Measurements from ENCODE around the gene DIS3L2. TPM values are rescaled to one million over a fixed set of nuclear protein-coding genes. Genes with fewer than 3 reads are reported as not detected.

The DIS3L2 gene
- total RNA-seq, 1 donor from 2014 or later = 32.2 TPM

- no peaks in the 10 kb centered on the region for H3K9me3 ChIP-seq
- no peak overlapping the region for H3K27ac ChIP-seq
- H3K4me1 ChIP-seq = peaks cover 4% of the 10 kb centered on the region
- peaks cover 0 to 5% of the 10 kb centered on the region in 2 donors for H3K36me3 ChIP-seq
- no peak overlapping the region for H3K4me3 ChIP-seq
- intact Hi-C loops (cut with DNase I) = no loop called here
- H3K27me3 ChIP-seq = no peaks in the 10 kb centered on the region
- TF ChIP-seq POLR2AphosphoS5 (IDR thresholded peaks at IDR 0.05; ENCODE audit: insufficient read depth in 1 of 2, low read depth in 1 of 2) = no peak
- TF ChIP-seq CTCF (IDR thresholded peaks at IDR 0.05) = no peak
- no peak for TF ChIP-seq POLR2A (IDR thresholded peaks at IDR 0.05)
- no peak for DNase-seq (ENCODE audit: extremely low spot score in 2 of 2)
Measured at GRCh38 chr2:232276084-232276732, 314.7 kb downstream of the DIS3L2 start.

GRCh38 chr2:232276733-232277313 lies 315.3 kb downstream of the DIS3L2 start:
- intact Hi-C loops (cut with DNase I) = no loop called here
- H3K4me1 ChIP-seq = peaks cover 4% of the 10 kb centered on the region
- no peaks in the 10 kb centered on the region for H3K27me3 ChIP-seq
- no peaks in the 10 kb centered on the region for H3K9me3 ChIP-seq
- H3K36me3 ChIP-seq = peaks cover 0 to 5% of the 10 kb centered on the region in 2 donors
- H3K4me3 ChIP-seq = no peak overlapping the region
- DNase-seq (ENCODE audit: extremely low spot score in 2 of 2) = no peak
- no peak overlapping the region for H3K27ac ChIP-seq
- TF ChIP-seq POLR2A (IDR thresholded peaks at IDR 0.05) (no peak), CTCF (IDR thresholded peaks at IDR 0.05) (no peak), POLR2AphosphoS5 (IDR thresholded peaks at IDR 0.05; ENCODE audit: insufficient read depth in 1 of 2, low read depth in 1 of 2) (no peak)

GRCh38 chr2:232278534-232278933 lies 317.0 kb downstream of the DIS3L2 start:
- H3K9me3 ChIP-seq = no peaks in the 10 kb centered on the region
- no peak for DNase-seq (ENCODE audit: extremely low spot score in 2 of 2)
- no peak overlapping the region for H3K27ac ChIP-seq
- H3K4me1 ChIP-seq = peaks cover 3% of the 10 kb centered on the region
- no peak overlapping the region for H3K4me3 ChIP-seq
- H3K36me3 ChIP-seq = peaks cover 0 to 5% of the 10 kb centered on the region in 2 donors
- TF ChIP-seq POLR2AphosphoS5 (IDR thresholded peaks at IDR 0.05; ENCODE audit: insufficient read depth in 1 of 2, low read depth in 1 of 2) (no peak), CTCF (IDR thresholded peaks at IDR 0.05) (no peak), POLR2A (IDR thresholded peaks at IDR 0.05) (no peak)
- intact Hi-C loops (cut with DNase I) = no loop called here
- no peaks in the 10 kb centered on the region for H3K27me3 ChIP-seq

- no peak for DNase-seq (ENCODE audit: extremely low spot score in 2 of 2)
- peaks cover 0 to 5% of the 10 kb centered on the region in 2 donors for H3K36me3 ChIP-seq
- no peak for TF ChIP-seq CTCF (IDR thresholded peaks at IDR 0.05)
- TF ChIP-seq POLR2AphosphoS5 (IDR thresholded peaks at IDR 0.05; ENCODE audit: insufficient read depth in 1 of 2, low read depth in 1 of 2) = no peak
- TF ChIP-seq POLR2A (IDR thresholded peaks at IDR 0.05) = no peak
- H3K4me3 ChIP-seq = no peak overlapping the region
- H3K27ac ChIP-seq = no peak overlapping the region
- no peaks in the 10 kb centered on the region for H3K9me3 ChIP-seq
- intact Hi-C loops (cut with DNase I) = no loop called here
- peaks cover 6% of the 10 kb centered on the region for H3K4me1 ChIP-seq
- H3K27me3 ChIP-seq = no peaks in the 10 kb centered on the region
Measured at GRCh38 chr2:232280341-232280740, 318.8 kb downstream of the DIS3L2 start.

GRCh38 chr2:232281858-232282507 lies 320.5 kb downstream of the DIS3L2 start:
- Histone ChIP-seq H3K27ac (no peak overlapping the region), H3K9me3 (no peaks in the 10 kb centered on the region), H3K36me3 (no peaks in the 10 kb centered on the region), H3K4me1 (peaks cover 8% of the 10 kb centered on the region), H3K27me3 (no peaks in the 10 kb centered on the region), H3K4me3 (no peak overlapping the region)
- no peak for DNase-seq (ENCODE audit: extremely low spot score in 2 of 2)
- intact Hi-C loops (cut with DNase I) = no loop called here
- TF ChIP-seq POLR2A (IDR thresholded peaks at IDR 0.05) (no peak), CTCF (IDR thresholded peaks at IDR 0.05) (no peak)
